Measurements from ENCODE around the gene CHMP5. TPM values are rescaled to one million over a fixed set of nuclear protein-coding genes. Genes with fewer than 3 reads are reported as not detected.

Gene CHMP5
- total and polyA plus RNA-seq, 4 experiments from 2014 or later: 32.3 to 59.9 (median 39.7) TPM

DNA sequence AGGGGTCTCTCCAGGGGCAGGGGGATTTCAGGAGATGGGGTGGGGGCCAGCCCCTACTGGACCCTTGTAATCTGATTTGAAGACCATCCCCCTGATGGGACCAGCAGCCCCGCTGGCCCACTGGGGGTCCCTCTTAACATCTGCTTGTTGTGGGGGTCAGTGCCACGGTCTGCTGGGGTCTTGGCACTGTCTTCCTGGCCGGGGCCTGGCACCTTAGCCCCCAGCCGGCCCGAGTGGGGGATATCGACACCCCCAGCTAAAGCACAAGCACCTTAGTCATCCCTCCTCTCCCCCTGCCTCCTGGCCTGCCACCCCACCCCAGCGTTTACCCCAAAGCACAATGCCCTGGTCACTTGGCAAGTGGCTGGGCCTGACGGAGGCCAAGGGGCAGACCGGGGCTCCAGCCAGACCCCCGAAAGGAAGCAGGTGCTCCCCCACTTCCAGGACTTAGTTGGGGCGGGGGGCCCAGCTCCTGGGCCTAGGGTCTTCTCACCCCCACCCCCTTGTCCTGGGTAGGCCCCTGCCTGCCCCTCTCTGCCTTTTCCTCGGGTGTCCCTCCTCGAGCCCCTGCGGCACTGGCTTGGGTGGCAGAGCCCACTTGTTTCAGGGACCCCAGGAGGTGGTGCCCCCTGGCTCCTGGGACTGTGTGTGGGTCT lies 24.1 kb downstream of the CHMP5 start:
- H3K9me3 Mint-ChIP-seq: peaks cover 0 to 7% (median 0%) of the 10 kb centered on the region in 8 donors
- no peak overlapping the region for H3K4me3 ChIP-seq (ENCODE audit: low read length in 2 of 2)
- H3K27me3 Mint-ChIP-seq: no peaks in the 10 kb centered on the region
- H3K9me3 ChIP-seq (ENCODE audit: control insufficient read depth in 1 of 2, low read length in 2 of 2): no peaks in the 10 kb centered on the region
- peak overlapping the region; percentile 98 for H3K27ac ChIP-seq (ENCODE audit: low read depth, low read length)
- peaks cover 24 to 50% (median 39%) of the 10 kb centered on the region in 4 donors for H3K4me1 Mint-ChIP-seq
- DNase-seq: peak in 1 of 5 donors; percentile 40
- H3K4me3 Mint-ChIP-seq: peak overlapping the region in 1 of 8 donors; percentile 17
- H3K27ac Mint-ChIP-seq: peak overlapping the region in 5 of 7 donors; percentile 67 to 100 (median 98)
- H3K27me3 ChIP-seq (ENCODE audit: insufficient read depth, low read length): no peaks in the 10 kb centered on the region
- peaks cover 12 to 44% of the 10 kb centered on the region in 2 donors for H3K36me3 Mint-ChIP-seq
- peaks cover 47% of the 10 kb centered on the region for H3K4me1 ChIP-seq (ENCODE audit: insufficient read depth, low read length)
- peaks cover 3% of the 10 kb centered on the region for H3K36me3 ChIP-seq (ENCODE audit: insufficient read depth, low read length)
- ChIA-PET CTCF (ENCODE audit: partially characterized antibody) (interaction anchor here (1.2 to 1.6 kb wide), 2 partner anchors 43 to 127 kb away, joined by 3 to 5 read pairs; no protein-coding TSS in a partner anchor), POLR2A (ENCODE audit: partially characterized antibody) (interaction anchor here (1.2 to 2.1 kb wide), 9 partner anchors 13 to 262 kb away, joined by 3 to 58 read pairs (median 7); partner anchors contain the start of genes AQP3, BAG1, CHMP5 and NOL6)
- intact Hi-C loops (cut with micrococcal nuclease): no loop called here

DNA sequence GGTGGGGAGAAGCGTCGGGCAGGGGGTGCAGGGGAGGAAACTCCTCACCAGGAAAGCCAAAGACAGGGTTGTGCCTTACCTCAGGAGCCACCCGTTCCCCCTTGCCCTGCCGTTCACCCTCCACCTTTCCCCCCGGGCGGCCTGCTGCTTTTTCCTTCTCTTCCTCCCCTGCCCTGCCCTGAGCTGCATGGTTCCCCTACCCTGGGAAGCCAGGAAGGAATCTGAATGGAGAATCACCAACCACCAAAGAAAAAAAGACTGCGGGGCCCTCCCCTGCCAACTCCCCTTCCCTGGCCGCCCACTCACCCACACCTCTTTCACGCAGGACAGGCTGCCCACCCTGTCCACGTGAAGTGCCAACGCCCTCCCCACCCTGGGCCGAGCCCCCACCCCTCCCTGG lies 24.6 kb downstream of the CHMP5 start:
- ChIA-PET POLR2A (ENCODE audit: partially characterized antibody) (interaction anchor here (0.6 to 2.1 kb wide), 36 partner anchors 12 to 889 kb away, joined by 3 to 58 read pairs (median 5); partner anchors contain the start of genes APTX, AQP3, B4GALT1 and BAG1), CTCF (ENCODE audit: partially characterized antibody) (interaction anchor here (1.2 to 1.7 kb wide), 4 partner anchors 26 to 163 kb away, joined by 3 to 6 read pairs (median 5); no protein-coding TSS in a partner anchor)
- intact Hi-C loops (cut with micrococcal nuclease): no loop called here
- peak overlapping the region; percentile 96 to 100 (median 100) for H3K27ac Mint-ChIP-seq
- H3K27me3 Mint-ChIP-seq: no peaks in the 10 kb centered on the region
- peaks cover 27 to 55% (median 44%) of the 10 kb centered on the region in 4 donors for H3K4me1 Mint-ChIP-seq
- Histone ChIP-seq H3K27ac (ENCODE audit: low read depth, low read length) (peak overlapping the region; percentile 98), H3K9me3 (ENCODE audit: control insufficient read depth in 1 of 2, low read length in 2 of 2) (no peaks in the 10 kb centered on the region), H3K4me1 (ENCODE audit: insufficient read depth, low read length) (peaks cover 52% of the 10 kb centered on the region), H3K36me3 (ENCODE audit: insufficient read depth, low read length) (peaks cover 6% of the 10 kb centered on the region), H3K27me3 (ENCODE audit: insufficient read depth, low read length) (no peaks in the 10 kb centered on the region), H3K4me3 (ENCODE audit: low read length in 2 of 2) (peak overlapping the region in 1 of 2 donors; percentile 79)
- peaks cover 15 to 50% of the 10 kb centered on the region in 2 donors for H3K36me3 Mint-ChIP-seq
- H3K4me3 Mint-ChIP-seq: peak overlapping the region; percentile 84 to 98 (median 96)
- peak in 3 of 5 donors; percentile 22 to 45 (median 22) for DNase-seq
- H3K9me3 Mint-ChIP-seq: peaks cover 0 to 7% (median 0%) of the 10 kb centered on the region in 8 donors

DNA sequence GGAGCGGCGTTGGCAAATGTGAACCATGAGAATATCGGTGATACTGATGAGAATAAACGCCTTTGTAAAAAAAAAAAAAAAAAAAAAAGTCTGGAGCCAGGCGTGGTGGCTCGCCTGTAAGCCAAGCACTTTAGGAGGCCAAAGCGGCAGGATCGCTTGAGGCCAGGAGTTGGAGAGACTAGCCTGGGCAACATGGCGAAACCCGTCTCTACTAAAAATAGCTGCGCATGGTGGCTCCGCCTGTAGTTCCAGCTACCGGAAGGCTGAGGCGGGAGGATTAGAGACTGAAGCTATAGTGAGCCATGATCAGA lies 25.0 kb downstream of the CHMP5 start:
- Histone ChIP-seq H3K4me1 (ENCODE audit: insufficient read depth, low read length) (peaks cover 56% of the 10 kb centered on the region), H3K4me3 (ENCODE audit: low read length in 2 of 2) (peak overlapping the region in 1 of 2 donors; percentile 79), H3K9me3 (ENCODE audit: control insufficient read depth in 1 of 2, low read length in 2 of 2) (no peaks in the 10 kb centered on the region), H3K27me3 (ENCODE audit: insufficient read depth, low read length) (no peaks in the 10 kb centered on the region), H3K36me3 (ENCODE audit: insufficient read depth, low read length) (peaks cover 10% of the 10 kb centered on the region), H3K27ac (ENCODE audit: low read depth, low read length) (peak overlapping the region; percentile 98)
- no peak for DNase-seq
- Mint-ChIP-seq H3K4me3 (peak overlapping the region; percentile 84 to 98 (median 96)), H3K9me3 (peaks cover 0 to 7% (median 0%) of the 10 kb centered on the region in 8 donors), H3K27ac (peak overlapping the region; percentile 96 to 100 (median 100)), H3K36me3 (peaks cover 19 to 53% of the 10 kb centered on the region in 2 donors), H3K27me3 (no peaks in the 10 kb centered on the region), H3K4me1 (peaks cover 31 to 59% (median 48%) of the 10 kb centered on the region in 4 donors)
- ChIA-PET CTCF (ENCODE audit: partially characterized antibody) (interaction anchor here (0.6 to 1.7 kb wide), 7 partner anchors 27 to 200 kb away, joined by 3 to 6 read pairs (median 4); partner anchors contain the start of gene NOL6), POLR2A (ENCODE audit: partially characterized antibody) (interaction anchor here (0.6 to 2.1 kb wide), 42 partner anchors 8 to 889 kb away, joined by 3 to 58 read pairs (median 5); partner anchors contain the start of genes APTX, AQP3, B4GALT1 and BAG1)
- intact Hi-C loops (cut with micrococcal nuclease): loop anchor here (1.0 to 5.0 kb wide), 9 partner anchors 26 to 757 kb away; partner anchors contain the start of genes APTX, AQP3, BAG1 and DNAJA1

DNA sequence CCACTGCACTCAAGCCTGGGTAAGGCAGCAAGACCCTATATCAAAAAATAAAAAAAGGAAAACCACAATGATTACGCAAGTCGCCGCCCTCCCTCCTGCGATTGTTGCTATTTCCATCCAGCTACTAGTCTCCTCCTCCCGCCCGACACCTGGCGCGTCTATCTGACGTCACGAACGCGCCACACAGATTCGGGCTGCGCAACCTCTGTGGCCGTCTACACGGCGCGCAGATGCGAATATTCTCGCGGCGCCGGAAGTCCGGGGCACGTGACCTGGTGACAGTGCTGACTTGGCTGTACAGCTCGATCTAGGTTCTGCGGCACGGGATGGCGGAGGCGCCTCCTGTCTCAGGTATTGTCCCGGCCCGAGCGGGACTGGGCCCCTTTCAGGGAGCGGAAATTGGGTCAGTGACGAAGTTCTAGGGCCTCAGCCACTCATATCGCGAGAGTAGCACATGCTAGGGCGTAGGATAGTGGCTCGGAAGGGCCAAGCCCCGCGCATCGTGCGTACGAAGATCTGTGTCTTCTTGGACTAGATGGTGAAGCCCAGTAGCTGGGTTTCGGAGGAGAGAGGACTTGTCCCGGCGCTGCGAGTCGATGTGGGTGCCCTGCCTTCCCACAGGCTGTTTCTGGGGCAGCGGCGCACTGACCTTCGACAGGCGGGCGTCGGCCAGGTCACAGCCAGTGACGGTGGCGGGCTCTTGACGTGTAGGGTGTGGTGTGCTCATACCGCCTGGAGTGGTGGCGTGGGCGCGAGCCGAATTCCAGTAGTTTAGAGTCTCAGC lies 25.6 kb downstream of the CHMP5 start, which contains the start of gene NFX1:
NFX1 (plus strand) TSS at position 270 of the 784 bp plus-strand sequence; CDS start at position 327, 57 bp downstream.
- Histone ChIP-seq H3K27me3 (ENCODE audit: insufficient read depth, low read length) (no peaks in the 10 kb centered on the region), H3K27ac (ENCODE audit: low read depth, low read length) (peak within 1 kb of the TSS; percentile 98), H3K9me3 (ENCODE audit: control insufficient read depth in 1 of 2, low read length in 2 of 2) (no peaks in the 10 kb centered on the region), H3K4me1 (ENCODE audit: insufficient read depth, low read length) (peaks cover 62% of the 10 kb centered on the region), H3K4me3 (ENCODE audit: low read length in 2 of 2) (peak within 1 kb of the TSS; percentile 63 to 79), H3K36me3 (ENCODE audit: insufficient read depth, low read length) (peaks cover 13% of the 10 kb centered on the region)
- CTCF ChIA-PET (ENCODE audit: partially characterized antibody): interaction anchor here (0.6 to 1.7 kb wide), 8 partner anchors 27 to 199 kb away, joined by 3 to 6 read pairs (median 4); partner anchors contain the start of genes AQP7 and NOL6
- intact Hi-C loops (cut with micrococcal nuclease): loop anchor here (1.0 to 5.0 kb wide), 9 partner anchors 26 to 757 kb away; partner anchors contain the start of genes APTX, AQP3, BAG1 and DNAJA1
- Mint-ChIP-seq H3K36me3 (peaks cover 22 to 54% of the 10 kb centered on the region in 2 donors), H3K9me3 (peaks cover 0 to 7% (median 0%) of the 10 kb centered on the region in 8 donors), H3K4me3 (peak within 1 kb of the TSS; percentile 84 to 98 (median 96)), H3K4me1 (peaks cover 32 to 64% (median 51%) of the 10 kb centered on the region in 4 donors), H3K27me3 (no peaks in the 10 kb centered on the region), H3K27ac (peak within 1 kb of the TSS; percentile 96 to 100 (median 100))
- DNase-seq: peak; percentile 99 to 100 (median 100)
- POLR2A ChIA-PET (ENCODE audit: partially characterized antibody): interaction anchor here (0.6 to 2.1 kb wide), 43 partner anchors 8 to 888 kb away, joined by 3 to 58 read pairs (median 5); partner anchors contain the start of genes APTX, AQP3, B4GALT1 and BAG1

DNA sequence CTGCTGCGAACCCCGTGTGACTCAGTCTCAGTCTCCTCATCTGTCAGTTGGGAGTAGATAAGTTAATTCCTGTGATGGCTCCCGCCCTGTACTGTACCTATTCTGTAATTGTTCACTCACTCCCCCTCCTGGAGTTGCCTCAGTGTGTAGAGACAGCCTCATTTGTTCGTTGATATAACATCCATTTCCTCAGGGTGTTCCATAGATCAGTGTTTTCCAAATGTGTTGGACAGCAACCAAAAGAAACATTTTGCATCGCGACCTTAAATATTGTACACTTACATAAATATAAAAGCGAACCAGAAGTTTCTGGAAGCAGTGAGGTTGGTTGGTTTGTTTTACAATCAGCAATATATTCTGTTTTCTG lies 26.2 kb downstream of the CHMP5 start:
- ChIA-PET CTCF (ENCODE audit: partially characterized antibody) (interaction anchor here (1.2 to 1.7 kb wide), 4 partner anchors 28 to 162 kb away, joined by 3 to 6 read pairs (median 5); partner anchors contain the start of gene AQP7), POLR2A (ENCODE audit: partially characterized antibody) (interaction anchor here (1.0 to 2.1 kb wide), 22 partner anchors 11 to 289 kb away, joined by 3 to 58 read pairs (median 6); partner anchors contain the start of genes APTX, AQP3, B4GALT1 and BAG1)
- H3K9me3 Mint-ChIP-seq: peaks cover 0 to 7% (median 0%) of the 10 kb centered on the region in 8 donors

DNA sequence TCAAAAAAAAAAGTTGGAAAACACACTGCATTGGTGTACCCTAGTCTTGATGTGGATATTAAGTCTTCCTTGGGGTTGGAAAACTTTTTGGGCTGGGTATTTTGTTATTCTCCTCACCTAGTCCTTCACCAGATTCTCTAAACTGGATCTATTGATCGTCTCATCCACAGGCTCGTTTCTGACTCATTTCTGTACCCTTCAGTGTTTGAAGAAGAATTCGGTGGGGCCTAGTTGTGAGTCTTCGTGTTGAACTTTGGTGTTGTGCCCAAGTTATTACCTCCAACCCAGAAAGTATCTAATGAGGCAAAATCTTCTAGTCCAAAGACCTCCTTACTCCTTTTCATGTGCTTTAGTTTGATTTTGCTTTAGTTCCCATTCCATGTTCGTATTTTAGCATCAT lies 27.1 kb downstream of the CHMP5 start:
- H3K36me3 ChIP-seq (ENCODE audit: insufficient read depth, low read length): peaks cover 18% of the 10 kb centered on the region
- H3K4me1 ChIP-seq (ENCODE audit: insufficient read depth, low read length): peaks cover 76% of the 10 kb centered on the region
- Mint-ChIP-seq H3K27ac (peak overlapping the region; percentile 84 to 100 (median 98)), H3K9me3 (peaks cover 0 to 7% (median 0%) of the 10 kb centered on the region in 8 donors), H3K4me1 (peaks cover 41 to 75% (median 62%) of the 10 kb centered on the region in 4 donors), H3K36me3 (peaks cover 34 to 61% of the 10 kb centered on the region in 2 donors), H3K27me3 (no peaks in the 10 kb centered on the region), H3K4me3 (peak overlapping the region; percentile 69 to 98 (median 96))
- H3K9me3 ChIP-seq (ENCODE audit: control insufficient read depth in 1 of 2, low read length in 2 of 2): no peaks in the 10 kb centered on the region
- POLR2A ChIA-PET (ENCODE audit: partially characterized antibody): no interaction called here
- H3K27me3 ChIP-seq (ENCODE audit: insufficient read depth, low read length): no peaks in the 10 kb centered on the region
- no peak overlapping the region for H3K4me3 ChIP-seq (ENCODE audit: low read length in 2 of 2)
- CTCF ChIA-PET (ENCODE audit: partially characterized antibody): interaction anchor here (1.2 kb wide), 1 partner anchor 111 kb away, joined by 3 read pairs; the partner anchor contains the start of gene AQP7
- H3K27ac ChIP-seq (ENCODE audit: low read depth, low read length): peak overlapping the region; percentile 5
- intact Hi-C loops (cut with micrococcal nuclease): loop anchor here (2.0 to 5.0 kb wide), 4 partner anchors 123 to 755 kb away; partner anchors contain the start of genes AQP3, UBAP2 and UBE2R2
- no peak for DNase-seq

More for the DNA sequence above, 26.2 kb downstream of the CHMP5 start:
- H3K27me3 ChIP-seq (ENCODE audit: insufficient read depth, low read length): no peaks in the 10 kb centered on the region
- H3K27ac ChIP-seq (ENCODE audit: low read depth, low read length): peak overlapping the region; percentile 98
- H3K4me1 ChIP-seq (ENCODE audit: insufficient read depth, low read length): peaks cover 67% of the 10 kb centered on the region
- H3K4me3 ChIP-seq (ENCODE audit: low read length in 2 of 2): peak overlapping the region; percentile 63 to 79
- intact Hi-C loops (cut with micrococcal nuclease): loop anchor here (2.0 to 5.0 kb wide), 4 partner anchors 124 to 756 kb away; partner anchors contain the start of genes AQP3, UBAP2 and UBE2R2
- peak overlapping the region; percentile 84 to 98 (median 96) for H3K4me3 Mint-ChIP-seq
- H3K27me3 Mint-ChIP-seq: no peaks in the 10 kb centered on the region
- no peaks in the 10 kb centered on the region for H3K9me3 ChIP-seq (ENCODE audit: control insufficient read depth in 1 of 2, low read length in 2 of 2)
- H3K36me3 ChIP-seq (ENCODE audit: insufficient read depth, low read length): peaks cover 13% of the 10 kb centered on the region
- H3K4me1 Mint-ChIP-seq: peaks cover 35 to 69% (median 56%) of the 10 kb centered on the region in 4 donors
- peak overlapping the region; percentile 96 to 100 (median 100) for H3K27ac Mint-ChIP-seq
- no peak for DNase-seq
- H3K36me3 Mint-ChIP-seq: peaks cover 27 to 57% of the 10 kb centered on the region in 2 donors
